Activated T-cell treated with anti-CD3 and anti-CD28 coated beads for 24 hours (primary cell): Measurements from ENCODE around the gene GRAMD1A.
A peak's percentile ranks its signal among the peaks of the same experiment; 100 is the strongest.
"Not testable (repeated sequence)": the region's sequence is repeated elsewhere in the genome, so short reads cannot be mapped to it uniquely, and the experiment has no call there.

Source experiments
- DNase-seq: peaks from one replicate; pipeline ENCODE4 v3.0.0-alpha.2; 2020; ENCODE audit warnings: low read depth

The GRAMD1A gene

DNA sequence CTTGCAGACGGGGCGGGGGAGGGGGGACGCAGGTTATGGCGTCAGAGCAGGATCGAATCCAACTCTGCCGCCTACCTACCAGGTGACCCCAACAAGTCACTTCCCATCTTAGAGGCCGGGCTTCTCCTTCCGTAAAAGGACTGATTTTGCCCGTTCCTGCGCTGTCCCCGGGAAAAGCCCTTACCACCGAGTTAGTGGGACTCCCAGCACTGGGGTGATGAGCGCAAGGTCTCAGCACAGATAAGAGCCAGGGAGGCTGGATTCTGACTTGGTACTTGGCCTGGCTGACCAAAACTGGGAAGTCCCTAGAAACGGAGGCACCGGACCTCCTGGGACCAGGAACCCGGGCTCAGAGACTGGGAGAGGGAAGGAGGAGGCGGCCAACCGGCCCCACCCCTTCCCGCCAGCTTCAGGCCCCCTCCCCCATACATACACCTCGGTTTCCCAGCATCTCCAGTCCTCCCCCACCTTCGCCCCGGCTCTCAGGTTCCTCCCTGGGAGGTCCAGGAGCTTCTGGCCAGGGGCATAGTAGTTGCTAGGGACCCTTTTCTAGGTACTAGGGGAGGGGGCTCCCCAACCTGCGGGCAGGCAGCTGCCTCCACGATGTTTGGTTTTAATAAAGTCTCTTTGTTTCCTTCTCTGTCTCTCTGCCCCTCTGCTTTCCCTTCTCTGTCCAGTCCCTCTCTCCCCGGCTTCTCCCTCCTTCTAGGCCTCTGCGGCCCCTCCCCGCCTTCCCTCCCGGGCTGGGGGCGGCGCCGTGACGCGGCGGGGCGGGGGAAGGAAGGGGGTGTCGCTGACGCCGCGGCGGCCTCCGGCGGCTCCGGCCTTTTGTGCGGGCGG lies at the start of gene GRAMD1A:
Gene GRAMD1A, plus strand, starts transcription at position 826 of the 840 bp plus-strand sequence. CDS start 156 bp downstream, outside the sequence.
- peak; percentile 72 for DNase-seq

- no peak for DNase-seq
These were observed 47.0 kb upstream of the GRAMD1A start for GRCh38 chr19:34953092-34953491.

DNA sequence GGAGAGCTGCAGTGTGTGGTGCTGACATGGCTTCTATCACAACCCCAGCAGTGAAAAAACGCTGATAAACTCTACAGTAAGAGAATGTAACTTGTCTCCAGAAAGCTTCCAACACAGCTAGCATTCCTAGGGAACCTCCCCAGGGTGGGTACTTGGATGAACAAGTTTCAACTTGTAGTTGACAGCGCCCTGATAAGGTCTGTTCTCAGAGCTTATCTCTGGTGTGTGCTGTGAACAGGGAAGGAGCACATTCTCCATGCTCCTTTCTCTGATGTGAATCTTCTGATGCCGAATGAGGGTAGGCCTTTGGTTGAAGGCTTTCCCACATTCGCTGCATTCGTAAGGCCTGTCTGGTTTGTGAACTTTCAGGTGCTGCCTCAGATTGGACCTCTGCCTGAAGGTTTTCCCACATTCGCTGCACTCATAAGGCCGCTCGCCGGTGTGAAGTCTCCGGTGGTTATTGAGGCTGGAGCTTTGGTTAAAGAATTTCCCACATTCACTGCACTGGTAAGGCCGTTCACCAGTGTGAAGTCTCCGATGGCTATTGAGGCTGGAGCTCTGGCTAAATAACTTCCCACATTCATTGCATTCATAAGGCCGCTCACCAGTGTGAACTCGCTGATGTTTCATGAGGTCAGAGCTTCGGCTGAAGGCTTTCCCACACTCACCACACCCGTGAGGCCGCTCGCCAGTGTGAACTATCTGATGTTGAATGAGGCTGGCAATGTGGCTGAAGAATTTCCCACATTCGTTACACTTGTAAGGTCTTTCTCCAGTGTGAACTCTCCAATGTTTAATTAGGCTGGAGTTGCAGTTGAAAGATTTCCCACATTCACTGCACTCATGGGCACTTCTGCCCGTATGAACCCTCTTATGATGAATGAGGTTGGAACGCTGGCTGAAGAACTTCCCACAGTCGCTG lies 42.0 kb upstream of the GRAMD1A start:
- no peak for DNase-seq

GRCh38 chr19:34959021-34959420 lies 41.1 kb upstream of the GRAMD1A start:
- DNase-seq, result no peak

DNA sequence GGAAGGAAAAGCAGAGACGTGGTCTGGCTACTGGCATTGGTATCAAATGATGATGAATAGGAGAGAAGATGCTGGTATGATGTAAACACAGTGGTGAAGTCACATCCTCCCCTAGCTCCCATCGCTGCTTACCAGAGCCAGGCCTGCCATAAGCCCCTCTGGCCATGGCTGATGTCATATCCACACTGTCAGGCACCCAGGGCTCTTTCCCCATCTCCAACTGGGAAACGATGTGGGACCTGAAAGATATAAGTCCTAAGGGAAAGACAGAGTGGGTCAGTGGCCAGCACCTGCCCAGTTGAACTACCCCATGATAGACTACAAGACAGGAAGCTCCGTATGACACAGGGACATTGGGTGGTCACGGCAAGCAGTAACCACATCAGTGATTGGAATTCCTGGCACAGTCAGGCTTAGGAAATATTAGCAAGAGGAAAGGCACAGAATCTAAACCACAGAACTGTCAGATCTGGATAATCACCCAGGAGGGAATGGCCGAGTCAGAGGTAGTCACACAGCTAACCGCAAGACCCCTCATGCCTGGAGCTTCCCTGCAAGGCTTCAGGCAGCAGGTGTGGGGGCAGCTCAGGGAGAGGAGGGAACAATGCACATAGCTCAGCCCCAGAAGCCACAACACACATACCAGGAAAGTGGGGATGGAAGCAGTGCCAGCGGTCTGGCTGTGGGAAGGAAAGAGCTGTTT lies 39.9 kb upstream of the GRAMD1A start:
- no peak for DNase-seq

DNA sequence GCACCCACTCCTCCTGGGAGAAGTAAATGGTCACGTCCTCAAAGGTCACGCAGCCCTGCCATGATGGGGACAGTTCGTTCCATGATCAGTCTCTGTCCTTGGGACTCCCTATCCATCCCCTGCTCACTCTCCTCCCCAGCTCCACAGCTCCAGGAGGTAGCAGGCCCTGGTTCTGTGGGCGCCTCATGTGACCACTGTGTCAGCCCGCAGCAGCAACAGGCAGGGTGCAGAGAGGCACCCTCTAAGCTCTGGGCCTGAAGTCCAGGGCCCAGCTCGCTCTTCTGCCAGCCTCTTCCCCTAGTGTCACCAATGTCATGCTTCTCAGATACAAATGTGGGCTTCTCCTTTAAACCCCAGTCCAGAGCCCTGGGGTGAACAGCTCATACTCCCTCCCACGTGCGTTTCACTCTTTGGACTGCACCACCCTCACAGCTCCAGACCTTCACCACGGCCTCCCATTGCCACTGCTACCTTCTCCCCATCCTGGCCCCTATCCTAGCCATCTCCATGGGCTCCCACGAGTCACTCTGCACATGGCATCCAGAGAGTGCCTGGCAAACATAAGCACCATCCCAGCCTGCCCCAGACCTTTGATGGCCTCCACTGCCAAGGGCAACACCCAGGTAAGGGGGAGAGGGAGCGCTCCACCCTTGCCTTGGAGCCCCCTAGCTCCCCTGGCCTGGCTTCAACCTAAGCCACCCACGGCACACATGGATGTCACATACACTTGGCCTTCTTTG lies 39.0 kb upstream of the GRAMD1A start:
- DNase-seq, result no peak

- no peak for DNase-seq
These were observed 38.1 kb upstream of the GRAMD1A start for GRCh38 chr19:34961775-34962686.

DNA sequence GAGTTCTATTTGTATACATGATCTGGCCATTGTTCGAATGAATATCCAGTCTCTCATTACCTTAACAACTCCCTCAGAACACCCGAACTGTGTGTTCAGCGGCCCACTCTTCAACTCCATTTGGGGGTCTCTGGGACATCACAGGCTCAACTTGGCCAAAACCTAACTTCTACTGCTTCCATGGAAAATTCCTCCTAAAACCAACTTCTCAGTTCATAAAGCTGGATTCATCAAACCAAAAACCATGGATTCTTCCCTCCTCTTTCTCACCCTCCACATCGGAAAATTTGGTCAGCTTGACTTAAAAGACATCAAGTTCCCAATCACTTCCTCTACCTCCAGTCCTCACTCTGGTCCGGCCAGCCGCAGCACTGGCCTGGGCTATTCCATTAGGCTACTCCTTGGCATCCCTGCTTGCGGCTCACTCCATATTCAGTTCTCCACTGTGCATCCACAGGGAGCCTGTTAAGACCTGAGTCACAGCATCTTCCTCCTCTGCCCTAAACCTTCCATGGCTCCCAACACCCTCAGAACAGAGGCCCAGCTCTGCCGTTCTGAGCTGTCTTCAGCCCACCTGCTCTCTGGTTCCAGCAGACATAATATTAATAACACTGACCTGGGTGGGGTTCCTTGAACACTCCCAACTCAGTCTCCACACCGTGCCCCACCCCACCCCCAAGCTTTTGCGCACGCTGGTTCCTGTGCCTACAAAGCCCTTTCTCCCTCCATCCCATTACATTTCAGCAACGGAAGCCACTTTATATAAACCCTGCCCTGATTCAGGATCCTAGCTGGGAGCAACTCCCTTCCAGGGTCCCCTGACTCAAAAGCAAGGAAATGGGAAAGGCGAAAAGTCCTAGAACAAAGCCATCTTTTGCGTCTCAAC lies 37.2 kb upstream of the GRAMD1A start:
- DNase-seq, result no peak

DNA sequence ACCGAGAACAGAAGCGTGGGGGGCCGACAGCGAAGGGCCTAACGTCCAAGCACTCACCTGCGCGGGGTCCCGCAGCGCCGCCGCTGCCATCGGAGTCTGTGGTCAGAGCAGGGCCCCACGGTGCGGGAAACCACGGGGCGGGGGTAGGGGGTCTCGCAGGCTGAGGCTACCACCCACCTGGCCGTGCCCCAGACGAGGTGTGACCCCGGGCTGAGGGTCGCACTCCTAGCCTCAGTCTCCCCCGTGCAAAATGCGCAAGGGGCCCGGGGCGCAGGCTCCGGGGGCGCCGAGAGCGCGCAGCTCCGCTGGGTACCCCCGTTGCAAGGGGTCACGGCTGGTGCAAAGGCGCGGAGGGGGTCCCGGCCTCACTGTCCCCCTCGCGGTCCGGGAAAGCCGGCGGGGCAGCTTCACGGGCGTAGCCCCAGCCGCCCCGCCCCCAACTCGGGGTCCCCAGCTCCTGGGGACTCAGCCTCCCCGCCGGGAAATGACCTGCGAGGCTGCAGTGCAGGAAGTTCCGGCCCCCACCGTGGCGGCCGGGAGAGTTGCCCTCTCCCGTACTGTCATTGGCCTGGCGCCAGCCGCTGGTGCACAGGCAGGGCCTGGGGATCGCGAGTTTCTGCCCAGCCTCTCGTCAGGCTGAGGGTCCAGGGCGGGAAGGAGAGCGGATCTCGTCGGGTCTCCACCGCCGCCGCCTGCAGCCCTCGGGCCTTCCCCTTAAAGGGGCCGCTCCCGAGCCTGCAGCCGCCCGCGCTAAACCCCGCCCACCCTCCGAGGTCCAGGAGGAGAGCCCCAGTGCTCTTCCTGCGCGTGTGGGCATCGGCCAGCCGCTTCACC lies 36.3 kb upstream of the GRAMD1A start, which contains the start of gene ZNF792:
Gene ZNF792, minus strand, starts transcription at position 657 of the 834 bp plus-strand sequence. Its CDS starts 567 bp downstream, at position 90.
- DNase-seq, result peak; percentile 33

GRCh38 chr19:34964598-34964997 lies 35.5 kb upstream of the GRAMD1A start:
- DNase-seq, result no peak

GRCh38 chr19:34965505-34965904 lies 34.6 kb upstream of the GRAMD1A start:
- DNase-seq, result not testable (repeated sequence)

DNA sequence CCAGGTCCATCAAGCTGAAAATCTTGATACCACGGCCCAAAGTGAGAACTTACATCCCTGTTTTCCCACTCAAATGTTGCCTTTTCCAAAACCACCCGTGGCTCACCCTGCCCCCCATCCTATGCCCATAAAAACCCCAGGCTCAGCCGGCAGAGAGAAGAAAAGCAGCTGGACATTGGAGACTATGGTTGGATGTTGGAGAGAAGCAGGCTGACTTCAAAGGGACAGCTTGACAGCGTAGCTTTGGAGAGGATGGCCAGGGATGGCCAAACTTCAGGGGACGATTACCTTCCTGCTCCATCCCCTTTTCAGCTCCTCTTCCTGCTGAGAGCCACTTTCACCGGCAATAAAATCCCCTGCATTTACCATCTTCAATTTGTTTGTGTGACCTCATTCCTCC lies 32.6 kb upstream of the GRAMD1A start:
- no peak for DNase-seq

GRCh38 chr19:34969721-34970120 lies 30.4 kb upstream of the GRAMD1A start:
- no peak for DNase-seq

DNA sequence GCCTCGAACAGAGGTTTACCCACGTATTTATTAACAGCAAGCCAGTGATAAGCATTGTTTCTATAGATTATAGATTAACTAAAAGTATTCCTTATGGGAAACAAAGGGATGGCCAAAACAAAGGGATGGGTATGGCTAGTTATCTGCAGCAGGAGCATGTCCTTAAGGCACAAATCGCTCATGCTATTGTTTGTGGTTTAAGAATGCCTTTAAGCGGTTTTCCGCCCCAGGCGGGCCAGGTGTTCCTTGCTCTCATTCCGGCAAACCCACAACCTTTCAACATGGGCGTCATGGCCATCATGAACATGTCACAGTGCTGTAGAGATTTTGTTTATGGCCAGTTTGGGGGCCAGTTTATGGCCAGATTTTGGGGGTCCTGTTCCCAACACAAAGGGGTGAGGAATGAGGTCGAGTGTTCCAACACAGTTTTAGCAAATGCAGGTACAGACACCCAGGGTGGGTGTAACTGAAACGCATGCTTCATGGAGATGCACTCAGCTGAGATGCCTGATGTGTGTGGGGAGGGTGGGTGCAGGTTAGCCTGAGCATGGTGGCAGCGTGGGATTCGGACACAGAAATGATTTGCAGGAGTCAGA lies 29.8 kb upstream of the GRAMD1A start:
- DNase-seq, result not testable (repeated sequence)

DNA sequence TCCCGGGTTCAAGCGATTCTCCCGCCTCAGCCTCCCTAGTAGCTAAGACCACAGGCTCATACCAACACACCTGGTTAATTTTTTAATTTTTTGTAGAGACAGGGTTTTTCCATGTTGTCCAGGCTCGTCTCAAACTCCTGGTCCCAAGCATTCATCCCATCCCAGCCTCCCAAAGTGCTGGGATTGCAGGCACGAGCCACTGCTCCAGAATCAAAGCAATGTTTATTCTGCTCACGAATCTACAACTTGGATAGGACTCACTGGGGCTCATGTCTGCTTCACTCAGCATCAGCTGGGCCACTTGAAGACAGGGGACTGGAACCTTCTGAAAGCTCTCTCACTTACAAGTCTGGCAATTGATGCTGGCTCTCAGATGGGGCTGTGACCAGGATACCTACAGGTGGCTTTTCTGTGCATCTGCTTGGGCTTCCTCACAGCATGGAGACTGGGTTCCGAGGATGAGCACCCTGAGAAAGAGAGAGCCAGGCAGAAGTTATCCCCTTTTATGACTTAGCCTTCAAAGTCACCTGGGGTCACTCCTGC lies 27.9 kb upstream of the GRAMD1A start:
- DNase-seq, result no peak

GRCh38 chr19:34974646-34975045 lies 25.5 kb upstream of the GRAMD1A start:
- no peak for DNase-seq

DNA sequence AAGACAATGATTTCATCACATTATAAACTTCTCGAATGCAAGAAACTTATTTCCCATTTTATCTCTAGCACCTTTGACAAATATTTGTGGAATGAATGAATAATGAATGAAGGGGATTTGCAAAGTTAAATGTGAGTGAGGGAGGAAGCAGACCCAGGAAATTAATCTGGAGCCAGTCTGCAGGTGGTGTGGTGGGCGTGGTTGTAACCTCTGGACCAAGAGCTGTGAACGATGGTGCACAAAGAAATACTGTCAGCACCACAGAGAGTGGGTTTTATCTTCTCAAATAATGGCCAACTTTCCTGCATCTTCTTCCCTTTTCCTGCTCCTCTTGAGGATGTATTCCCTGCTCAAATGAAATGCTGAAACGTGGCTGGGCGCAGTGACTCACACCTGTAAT lies 25.1 kb upstream of the GRAMD1A start:
- DNase-seq, result no peak

DNA sequence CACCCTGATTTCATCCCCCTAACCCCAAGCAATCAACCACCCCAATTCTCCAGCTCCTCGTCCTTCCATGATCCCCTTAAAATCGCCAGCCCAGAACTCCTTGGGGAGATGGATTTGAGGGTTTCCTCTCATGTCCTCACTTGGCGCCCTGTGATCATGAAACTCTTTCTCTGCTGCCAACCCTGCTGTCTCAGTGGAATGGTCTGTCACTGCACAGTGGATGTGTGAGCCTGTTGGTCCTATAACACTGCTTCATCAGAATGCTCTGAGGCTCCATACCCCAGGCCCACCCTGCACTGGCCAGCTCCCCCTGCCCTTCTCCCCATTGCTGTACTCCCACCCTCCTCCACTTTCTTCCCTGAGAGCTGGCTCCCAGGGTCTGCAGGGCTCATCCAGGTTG lies 23.5 kb upstream of the GRAMD1A start:
- no peak for DNase-seq
